HepG2 (cell line): Measurements from ENCODE around the gene PAX4. TPM values are rescaled to one million over a fixed set of nuclear protein-coding genes. Genes with fewer than 3 reads are reported as not detected.

Experiments
- ATAC-seq: fragments of 200-7000 bp; cut with Tn5 transposase; 3 replicates; pipeline ENCODE4 v1.9.1; 2020; ENCODE audit warnings: mild to moderate bottlenecking, moderate library complexity
- BruUV-seq: library from RNA; stranded (reverse); fragments of 400-500 nt; replicated peaks from 2 replicates; lab custom pipeline; 2021; lab: Mats Ljungman, UMichigan
- CTCF ChIA-PET: fragments of 300-600 bp; formaldehyde crosslinking; extraction: SDS; loops from one replicate; lab custom pipeline; 2021; ENCODE audit warnings: low total read pairs, inconsistent platforms, low intra/inter-chr PET ratio; lab: Yijun Ruan, JAX
- POLR2A ChIA-PET: fragments of 350-600 bp; sonication (Branson Sonifier 250); formaldehyde crosslinking; loops from one replicate; lab custom pipeline; 2020; ENCODE audit warnings: antibody characterized with exemption, inconsistent platforms; lab: Yijun Ruan, JAX
- DNase-seq: peaks from one replicate; pipeline ENCODE4 v3.0.0-alpha.2; 2015; ENCODE audit warnings: low spot score
- FAIRE-seq: peaks from 3 replicates; lab custom pipeline; 2011; peaks lifted over from hg19 to GRCh38; lab: Jason Lieb, UNC
- H2AFZ ChIP-seq: one replicate; pipeline ENCODE4 v1.6.1; 2011; ENCODE audit warnings: low read length, inconsistent platforms
- H3K27ac ChIP-seq: fragments of 300-600 bp; 3 replicates; pipeline ENCODE4 v1.8.0; 2011; ENCODE audit warnings: mixed run types, mild to moderate bottlenecking, mixed read lengths, low read length, inconsistent platforms; ENCODE audit not compliant: insufficient read depth; ENCODE audit errors: extremely low read length
- H3K27me3 ChIP-seq, 2 experiments: fragments of 200-600 bp in 1 of 2; 2 replicates in 1 of 2; 3 replicates in 1 of 2; pipeline versions ENCODE4 v1.6.0 to v1.8.0; 2011; ENCODE audit warnings: low read length in 2 of 2, mild to moderate bottlenecking in 2 of 2, moderate library complexity in 2 of 2, inconsistent platforms in 1 of 2; ENCODE audit not compliant: insufficient read depth in 2 of 2, control insufficient read depth in 1 of 2
- H3K36me3 ChIP-seq, 2 experiments: fragments of 200-600 bp in 1 of 2; replicated peaks in 1 of 2; 2 replicates in 1 of 2; 3 replicates in 1 of 2; pipeline versions ENCODE4 v1.5.1 to v1.8.0; 2011; ENCODE audit warnings: low read length in 2 of 2, inconsistent platforms in 1 of 2; ENCODE audit not compliant: insufficient read depth in 2 of 2, control insufficient read depth in 1 of 2
- H3K4me1 ChIP-seq: 2 replicates; pipeline ENCODE4 v1.5.1; 2012; ENCODE audit warnings: low read length, inconsistent platforms; ENCODE audit not compliant: insufficient read depth
- H3K4me2 ChIP-seq: 2 replicates; pipeline ENCODE4 v1.6.0; 2011; ENCODE audit warnings: low read depth, low read length, inconsistent platforms
- H3K4me3 ChIP-seq, 3 experiments: fragments of 200-600 bp in 1 of 3; sonication (generic), shearing (Covaris generic) in 1 of 3; replicated peaks in 1 of 3; 2 replicates each; pipeline ENCODE4 v1.5.1; 2011 to 2016; ENCODE audit warnings: low read length in 3 of 3, inconsistent platforms in 2 of 3, low read depth in 2 of 3, mild to moderate bottlenecking in 2 of 3, control low read depth in 1 of 3, mixed read lengths in 1 of 3; ENCODE audit not compliant: insufficient read depth in 1 of 3
- H3K79me2 ChIP-seq: one replicate; pipeline ENCODE4 v1.6.1; 2011; ENCODE audit warnings: low read length, inconsistent platforms; ENCODE audit not compliant: insufficient read depth
- H3K9ac ChIP-seq: 2 replicates; pipeline ENCODE4 v1.6.0; 2011; ENCODE audit warnings: mild to moderate bottlenecking, low read depth, low read length, inconsistent platforms; ENCODE audit not compliant: insufficient read depth
- H3K9me3 ChIP-seq: 2 replicates; pipeline ENCODE4 v1.5.1; 2012; ENCODE audit warnings: mild to moderate bottlenecking, low read length
- H4K20me1 ChIP-seq: 2 replicates; pipeline ENCODE4 v1.6.0; 2011; ENCODE audit warnings: inconsistent platforms, mild to moderate bottlenecking, low read length, moderate library complexity; ENCODE audit not compliant: insufficient read depth
- CC2D1A ChIP-seq: sonication (generic); formaldehyde crosslinking; IDR thresholded peaks from 2 replicates; pipeline ENCODE4 v1.8.1; 2023; ENCODE audit warnings: mild to moderate bottlenecking, missing genetic modification reagents
- JARID2 ChIP-seq: sonication (generic); formaldehyde crosslinking; IDR thresholded peaks from 2 replicates; pipeline ENCODE4 v1.8.1; 2023; ENCODE audit warnings: missing genetic modification reagents, inconsistent platforms; ENCODE audit not compliant: insufficient replicate concordance
- KAT2B ChIP-seq: fragments of 150-350 bp; IDR thresholded peaks from 2 replicates; pipeline ENCODE4 v1.6.1; 2014; ENCODE audit warnings: low read depth, low read length, borderline replicate concordance
- NCOA2 ChIP-seq: sonication (generic); formaldehyde crosslinking; IDR thresholded peaks from 2 replicates; pipeline ENCODE4 v1.8.0; 2022; ENCODE audit warnings: inconsistent platforms
- ZNF343 ChIP-seq: sonication (generic); formaldehyde crosslinking; IDR thresholded peaks from 2 replicates; pipeline ENCODE4 v1.4.0; 2020; ENCODE audit warnings: mild to moderate bottlenecking, missing genetic modification reagents
- ZNF383 ChIP-seq: sonication (generic); formaldehyde crosslinking; IDR thresholded peaks from 2 replicates; pipeline ENCODE4 v1.4.0; 2020; ENCODE audit warnings: missing genetic modification reagents, mild to moderate bottlenecking, borderline replicate concordance
- ZNF468 ChIP-seq: sonication (generic); formaldehyde crosslinking; IDR thresholded peaks from 2 replicates; pipeline ENCODE4 v1.8.0; 2022; ENCODE audit warnings: mild to moderate bottlenecking, moderate library complexity, missing genetic modification reagents
- ZNF644 ChIP-seq: IDR thresholded peaks from 2 replicates; pipeline ENCODE4 v1.6.1; 2016; ENCODE audit warnings: low read depth
- ZNF879 ChIP-seq: sonication (generic); formaldehyde crosslinking; IDR thresholded peaks from 2 replicates; pipeline ENCODE4 v1.8.1; 2023; ENCODE audit warnings: missing genetic modification reagents
- WGBS: methylation state at CpG from one replicate; pipeline ENCODE4 v1.1.6; 2017; ENCODE audit warnings: low lambda C conversion rate; 5-methylcytosine and 5-hydroxymethylcytosine counted together
- in situ Hi-C: cut with HindIII; loops from 2 replicates; pipeline ENCODE4 v1.10.0; 2017; ENCODE audit warnings: low pct_unique_long_range_greater_than_20kb; ENCODE audit not compliant: extremely low pct_ligation_motif_present
- intact Hi-C: fragments of 100-400 bp; cut with micrococcal nuclease; formaldehyde crosslinking; loops from one replicate; pipeline ENCODE4 v1.10.0; 2022; ENCODE audit not compliant: unreplicated experiment
- polyA plus RNA-seq, 8 experiments: library from polyadenylated mRNA; depleted of rRNA in 3 of 8; stranded (reverse) in 7 of 8; unstranded in 1 of 8; fragments of >200 nt; fragmentation: Illumina TruSeq in 4 of 8; extraction: Trizol in 4 of 8; gene quantifications; 2 replicates each; pipeline versions ENCODE4 v1.2.1 to v1.2.3, GENCODE V29; 2011 to 2016; ENCODE audit warnings: low read depth in 4 of 8, missing spikeins in 1 of 8, mixed read lengths in 1 of 8; ENCODE audit not compliant: insufficient read depth in 1 of 8
- total RNA-seq, 5 experiments: library from RNA; depleted of rRNA; stranded (reverse); fragments of >200 nt; fragmentation: Illumina TruSeq; extraction: Trizol; gene quantifications; 2 replicates each; pipeline ENCODE4 v1.2.3, GENCODE V29; 2016; ENCODE audit warnings: low read depth in 1 of 5
- TF ChIP-seq, protein P1 (sequence below): IDR thresholded peaks from 2 replicates; pipeline ENCODE4 v1.6.1; 2016; ENCODE audit warnings: mild to moderate bottlenecking

Gene PAX4
- total and polyA plus RNA-seq, 2 of the 13 experiments (the other 11 are each of a cell fraction or from before 2014, with no cell fraction given), result not detected

DNA sequence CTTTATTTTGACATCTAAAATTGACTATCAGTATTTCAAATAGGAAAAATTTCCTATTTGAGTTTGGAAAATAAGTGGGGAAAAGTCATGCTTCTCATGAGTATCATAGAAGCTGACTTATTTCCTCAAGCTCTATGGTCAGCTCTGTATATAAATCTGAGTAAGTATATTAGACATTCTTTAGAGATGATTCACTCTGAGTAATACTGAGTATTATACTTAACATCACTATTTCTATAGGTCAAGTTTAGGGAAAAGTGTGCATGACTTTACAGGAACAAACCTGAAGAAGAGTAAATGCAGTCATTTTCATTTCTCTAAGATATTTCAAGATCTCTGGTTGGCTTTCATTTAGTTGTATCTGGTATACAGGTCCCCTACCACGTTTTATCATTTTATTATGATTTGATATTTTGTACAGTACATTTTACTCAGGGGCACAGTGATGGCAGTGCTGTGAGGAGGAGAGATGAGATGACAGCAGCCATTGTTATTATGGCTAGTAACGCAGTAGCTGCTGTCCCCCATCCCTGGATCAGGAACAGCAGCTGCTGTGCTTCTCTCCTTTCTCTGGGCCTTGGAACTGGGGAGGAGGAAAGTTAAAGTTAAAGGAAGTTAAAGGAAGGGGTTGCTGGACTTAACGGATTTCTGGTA lies 49.2 kb upstream of the PAX4 start (continued):
- TF ChIP-seq, protein P1, sequence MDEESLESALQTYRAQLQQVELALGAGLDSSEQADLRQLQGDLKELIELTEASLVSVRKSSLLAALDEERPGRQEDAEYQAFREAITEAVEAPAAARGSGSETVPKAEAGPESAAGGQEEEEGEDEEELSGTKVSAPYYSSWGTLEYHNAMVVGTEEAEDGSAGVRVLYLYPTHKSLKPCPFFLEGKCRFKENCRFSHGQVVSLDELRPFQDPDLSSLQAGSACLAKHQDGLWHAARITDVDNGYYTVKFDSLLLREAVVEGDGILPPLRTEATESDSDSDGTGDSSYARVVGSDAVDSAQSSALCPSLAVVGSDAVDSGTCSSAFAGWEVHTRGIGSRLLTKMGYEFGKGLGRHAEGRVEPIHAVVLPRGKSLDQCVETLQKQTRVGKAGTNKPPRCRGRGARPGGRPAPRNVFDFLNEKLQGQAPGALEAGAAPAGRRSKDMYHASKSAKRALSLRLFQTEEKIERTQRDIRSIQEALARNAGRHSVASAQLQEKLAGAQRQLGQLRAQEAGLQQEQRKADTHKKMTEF (CRISPR knock-in tag), result no peak
- no peak for TF ChIP-seq NCOA2 (CRISPR knock-in tag)

DNA sequence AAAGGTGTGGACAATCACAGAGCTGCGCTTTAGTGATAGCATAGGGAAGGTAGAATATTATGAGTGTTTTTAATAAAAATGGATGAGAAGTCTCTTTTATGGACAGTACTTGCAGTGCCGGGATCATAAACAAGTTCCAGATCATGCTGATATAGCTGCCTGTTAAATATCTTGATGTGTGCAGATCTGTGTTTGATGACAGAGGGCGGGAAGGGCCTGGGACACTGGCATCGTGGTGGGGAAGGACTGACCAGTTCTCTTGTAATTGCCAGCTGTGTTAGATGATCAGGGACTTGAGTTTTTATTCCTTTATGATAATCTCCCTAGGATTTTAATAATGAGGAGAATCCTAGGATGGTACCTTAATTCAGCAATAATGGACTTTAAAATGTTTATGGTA lies 48.7 kb upstream of the PAX4 start:
- ATAC-seq (no peak), FAIRE-seq (no peak)
- no TSS peak for BruUV-seq
- WGBS, result 99% methylated on average over 4 of the region's 4 CpGs
- POLR2A ChIA-PET, result no interaction called here
- no peak overlapping the region for H3K4me2 ChIP-seq
- TF ChIP-seq KAT2B (no peak), JARID2 (no peak)
- TF ChIP-seq, all 625 proteins: peak for 0
- Histone ChIP-seq H3K27me3 (no peaks in the 10 kb centered on the region), H3K4me1 (peaks cover 42% of the 10 kb centered on the region), H4K20me1 (peaks cover 54% of the 10 kb centered on the region), H3K9me3 (no peaks in the 10 kb centered on the region), H3K36me3 (peaks cover 9 to 57% of the 10 kb centered on the region in 2 experiments; a peak in 4 of 5 replicates), H3K27ac (no peak overlapping the region), H3K9ac (no peak overlapping the region), H3K4me3 (no peak overlapping the region), H3K79me2 (peaks cover 92% of the 10 kb centered on the region), H2AFZ (no peak overlapping the region)
- intact Hi-C loops, result no loop called here
- in situ Hi-C loops, result no loop called here
- DNase-seq, result no peak
- CTCF ChIA-PET, result no interaction called here

DNA sequence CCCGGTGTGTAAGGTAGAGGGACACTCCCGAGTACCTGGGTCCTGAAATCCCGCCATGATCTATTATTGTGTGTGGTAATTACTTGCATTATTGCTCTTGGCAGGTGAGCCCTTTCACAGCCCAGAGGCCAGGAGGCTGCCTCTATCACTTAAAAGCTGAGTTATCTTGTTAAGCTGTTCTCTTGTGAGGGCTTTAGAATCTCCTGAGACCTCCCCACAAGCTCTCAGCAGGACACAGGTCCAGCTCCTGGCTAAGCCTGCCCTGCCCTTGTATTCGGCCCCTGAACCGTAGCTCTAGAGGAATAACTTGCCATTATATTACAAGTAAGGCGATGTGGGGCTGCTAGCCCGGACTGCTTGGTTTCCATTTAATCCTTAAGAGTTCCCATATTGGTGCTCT lies 48.0 kb upstream of the PAX4 start:
- in situ Hi-C loops, result no loop called here
- Histone ChIP-seq H3K27ac (no peak overlapping the region), H3K4me2 (no peak overlapping the region), H3K79me2 (peaks cover 92% of the 10 kb centered on the region), H3K36me3 (peaks cover 9 to 61% of the 10 kb centered on the region in 2 experiments), H3K4me1 (peaks cover 36% of the 10 kb centered on the region), H4K20me1 (peaks cover 47% of the 10 kb centered on the region), H3K9ac (no peak overlapping the region), H3K27me3 (no peaks in the 10 kb centered on the region), H3K4me3 (no peak overlapping the region), H2AFZ (no peak overlapping the region), H3K9me3 (no peaks in the 10 kb centered on the region)
- WGBS, result 85% methylated on average over 7 of the region's 7 CpGs
- ATAC-seq, result no peak; the same call in 2 of the 3 replicates
- DNase-seq, result no peak
- ChIA-PET CTCF (no interaction called here), POLR2A (no interaction called here)
- BruUV-seq, result no TSS peak
- intact Hi-C loops, result no loop called here
- no peak for FAIRE-seq
- TF ChIP-seq ZNF879 (CRISPR knock-in tag) (no peak), ZNF468 (CRISPR knock-in tag) (no peak), ZNF644 (no peak), ZNF343 (CRISPR knock-in tag) (no peak), ZNF383 (no peak), CC2D1A (no peak)
